PC-3 (cell line): Measurements from ENCODE around the gene BUD13. TPM values are rescaled to one million over a fixed set of nuclear protein-coding genes. Genes with fewer than 3 reads are reported as not detected.

Experiments used
- ATAC-seq: fragments of 200-7000 bp; cut with Tn5 transposase; 2 replicates; pipeline ENCODE4 v1.9.1; 2020; ENCODE audit warnings: mild to moderate bottlenecking, moderate library complexity
- BruUV-seq: library from RNA; stranded (reverse); fragments of 400-500 nt; replicated peaks from 2 replicates; lab custom pipeline; 2021; lab: Mats Ljungman, UMichigan
- CTCF ChIA-PET: fragments of 300-600 bp; sonication (Branson Sonifier 250); formaldehyde crosslinking; loops from one replicate; lab custom pipeline; 2022; ENCODE audit warnings: antibody characterized with exemption; lab: Charles Lee
- POLR2A ChIA-PET: fragments of 300-600 bp; sonication (Branson Sonifier 250); formaldehyde crosslinking; loops from one replicate; lab custom pipeline; 2022; ENCODE audit warnings: antibody characterized with exemption; ENCODE audit not compliant: unreplicated experiment; lab: Charles Lee
- DNase-seq: peaks from one replicate; pipeline ENCODE4 v3.0.0-alpha.2; 2015
- H2AFZ ChIP-seq: fragments of 300-600 bp; sonication (generic); 2 replicates; pipeline ENCODE4 v1.6.0; 2016; ENCODE audit warnings: antibody characterized with exemption, low read length
- H3F3A ChIP-seq: fragments of 300-600 bp; sonication (generic); one replicate; pipeline ENCODE4 v1.6.0; 2017; ENCODE audit warnings: antibody characterized with exemption, low read length, control low read depth, mild to moderate bottlenecking; ENCODE audit not compliant: unreplicated experiment
- H3K27ac ChIP-seq: fragments of 300-600 bp; sonication (generic); 2 replicates; pipeline ENCODE4 v1.5.1; 2016; ENCODE audit warnings: mild to moderate bottlenecking, low read length
- H3K27me3 ChIP-seq: fragments of 300-600 bp; sonication (generic); 2 replicates; pipeline ENCODE4 v1.6.1; 2016; ENCODE audit warnings: low read length, mixed read lengths
- H3K36me3 ChIP-seq: fragments of 300-600 bp; sonication (generic); 2 replicates; pipeline ENCODE4 v1.6.1; 2016; ENCODE audit warnings: low read depth, mixed run types, low read length, mixed read lengths
- H3K4me1 ChIP-seq: fragments of 300-600 bp; sonication (generic); 2 replicates; pipeline ENCODE4 v1.5.1; 2016; ENCODE audit warnings: low read length; ENCODE audit not compliant: insufficient read depth
- H3K4me2 ChIP-seq: fragments of 300-600 bp; sonication (generic); 2 replicates; pipeline ENCODE4 v1.6.0; 2016; ENCODE audit warnings: low read length
- H3K4me3 ChIP-seq: fragments of 300-600 bp; sonication (generic); 2 replicates; pipeline ENCODE4 v1.5.1; 2016; ENCODE audit warnings: mild to moderate bottlenecking, low read length, mixed read lengths
- H3K79me2 ChIP-seq: fragments of 300-600 bp; sonication (generic); 2 replicates; pipeline ENCODE4 v1.6.1; 2017; ENCODE audit warnings: low read length, mixed read lengths
- H3K9ac ChIP-seq: fragments of 300-600 bp; sonication (generic); 2 replicates; pipeline ENCODE4 v1.6.0; 2016; ENCODE audit warnings: mild to moderate bottlenecking, low read length
- H3K9me2 ChIP-seq: fragments of 300-600 bp; sonication (generic); replicated peaks from 2 replicates; pipeline ENCODE4 v1.6.1; 2016; ENCODE audit warnings: mixed run types, low read length, mixed read lengths
- H3K9me3 ChIP-seq: fragments of 300-600 bp; sonication (generic); 2 replicates; pipeline ENCODE4 v1.6.1; 2016; ENCODE audit warnings: low read length, mixed read lengths
- H4K20me1 ChIP-seq: fragments of 300-600 bp; sonication (generic); 2 replicates; pipeline ENCODE4 v1.6.1; 2016; ENCODE audit warnings: low read length, mixed read lengths
- EZH2 ChIP-seq: fragments of 300-600 bp; sonication (generic); IDR thresholded peaks from one replicate; pipeline ENCODE4 v1.6.1; 2017; ENCODE audit warnings: antibody characterized with exemption, mild to moderate bottlenecking, low read length; ENCODE audit not compliant: unreplicated experiment
- EZH2phosphoT487 ChIP-seq: fragments of 300-600 bp; sonication (generic); IDR thresholded peaks from 2 replicates; pipeline ENCODE4 v1.6.1; 2018; ENCODE audit warnings: mild to moderate bottlenecking, antibody characterized with exemption, low read length, borderline replicate concordance
- intact Hi-C: fragments of 100-400 bp; cut with micrococcal nuclease; formaldehyde crosslinking; loops from 2 replicates; pipeline ENCODE4 v1.9.0; 2023
- total RNA-seq: library from RNA; depleted of rRNA; stranded (reverse); fragments of >200 nt; gene quantifications from 2 replicates; pipeline ENCODE4 v1.2.3, GENCODE V29; 2014
- TF ChIP-seq, protein P1 (sequence below): fragments of 300-600 bp; sonication (generic); conservative IDR thresholded peaks from 2 replicates; pipeline ENCODE4 v1.5.1; 2017; ENCODE audit warnings: antibody characterized with exemption, low read depth, mild to moderate bottlenecking, low read length

BUD13 gene
- total RNA-seq, 1 experiment from 2014 or later = 28.9 TPM

DNA sequence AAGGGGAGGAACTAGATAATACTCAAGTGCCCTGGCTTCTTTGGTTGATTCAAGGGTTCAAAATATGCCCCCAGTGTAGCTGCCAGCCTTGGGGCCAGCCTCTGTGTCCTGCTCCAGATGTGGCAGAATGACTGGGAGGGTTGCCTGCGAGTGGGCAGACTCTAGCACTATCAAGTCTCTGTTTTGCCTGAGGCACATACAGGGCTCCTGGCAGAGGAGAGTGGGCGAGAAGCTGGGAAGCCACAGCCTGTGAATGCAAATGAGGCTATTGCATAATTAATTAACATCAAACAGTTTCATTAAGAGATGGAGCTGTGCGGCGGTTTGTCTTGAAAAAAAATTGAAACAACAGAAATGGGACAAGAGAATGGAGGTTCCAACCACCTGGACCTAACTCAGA lies 50.8 kb downstream of the BUD13 start:
- TF ChIP-seq EZH2phosphoT487 (no peak), EZH2 (no peak)
- TF ChIP-seq, protein P1, sequence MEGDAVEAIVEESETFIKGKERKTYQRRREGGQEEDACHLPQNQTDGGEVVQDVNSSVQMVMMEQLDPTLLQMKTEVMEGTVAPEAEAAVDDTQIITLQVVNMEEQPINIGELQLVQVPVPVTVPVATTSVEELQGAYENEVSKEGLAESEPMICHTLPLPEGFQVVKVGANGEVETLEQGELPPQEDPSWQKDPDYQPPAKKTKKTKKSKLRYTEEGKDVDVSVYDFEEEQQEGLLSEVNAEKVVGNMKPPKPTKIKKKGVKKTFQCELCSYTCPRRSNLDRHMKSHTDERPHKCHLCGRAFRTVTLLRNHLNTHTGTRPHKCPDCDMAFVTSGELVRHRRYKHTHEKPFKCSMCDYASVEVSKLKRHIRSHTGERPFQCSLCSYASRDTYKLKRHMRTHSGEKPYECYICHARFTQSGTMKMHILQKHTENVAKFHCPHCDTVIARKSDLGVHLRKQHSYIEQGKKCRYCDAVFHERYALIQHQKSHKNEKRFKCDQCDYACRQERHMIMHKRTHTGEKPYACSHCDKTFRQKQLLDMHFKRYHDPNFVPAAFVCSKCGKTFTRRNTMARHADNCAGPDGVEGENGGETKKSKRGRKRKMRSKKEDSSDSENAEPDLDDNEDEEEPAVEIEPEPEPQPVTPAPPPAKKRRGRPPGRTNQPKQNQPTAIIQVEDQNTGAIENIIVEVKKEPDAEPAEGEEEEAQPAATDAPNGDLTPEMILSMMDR = no peak

DNA sequence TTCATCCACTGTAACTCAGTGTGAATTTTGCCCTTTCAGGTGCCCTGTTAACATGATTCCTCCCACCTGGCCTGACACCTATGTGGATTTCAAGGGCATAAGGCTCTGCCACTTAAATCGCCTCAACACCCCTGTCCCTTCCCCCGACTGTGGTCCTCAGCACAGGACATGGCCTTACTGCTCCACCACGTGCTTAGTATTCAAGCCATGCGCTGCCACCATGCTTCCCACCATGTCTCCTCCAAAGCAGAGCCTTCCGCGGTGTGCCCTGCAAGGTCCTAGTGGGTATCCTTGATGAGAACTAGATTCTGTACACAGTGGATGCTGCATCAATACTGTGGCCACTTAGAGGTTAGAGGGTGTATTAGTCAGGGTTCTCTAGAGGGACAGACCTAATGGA lies 51.9 kb downstream of the BUD13 start:
- Histone ChIP-seq H3K4me1 (no peaks in the 10 kb centered on the region), H4K20me1 (no peaks in the 10 kb centered on the region), H3K4me2 (no peak overlapping the region), H2AFZ (no peak overlapping the region), H3K9me2 (no peaks in the 10 kb centered on the region), H3K27ac (no peak overlapping the region), H3F3A (no peaks in the 10 kb centered on the region), H3K4me3 (no peak overlapping the region), H3K9ac (no peak overlapping the region), H3K9me3 (no peaks in the 10 kb centered on the region), H3K27me3 (peaks cover 25% of the 10 kb centered on the region), H3K36me3 (no peaks in the 10 kb centered on the region), H3K79me2 (no peaks in the 10 kb centered on the region)
- intact Hi-C loops = no loop called here
- no TSS peak for BruUV-seq
- ATAC-seq (no peak), DNase-seq (no peak)
- TF ChIP-seq, protein P1 = no peak
- no peak for TF ChIP-seq EZH2
- ChIA-PET POLR2A (no interaction called here), CTCF (no interaction called here)

More for the DNA sequence above, 50.8 kb downstream of the BUD13 start:
- BruUV-seq = no TSS peak
- Histone ChIP-seq H3K79me2 (no peaks in the 10 kb centered on the region), H3K9me2 (no peaks in the 10 kb centered on the region), H3K27me3 (peaks cover 25% of the 10 kb centered on the region), H4K20me1 (no peaks in the 10 kb centered on the region), H3K36me3 (no peaks in the 10 kb centered on the region), H3K4me1 (no peaks in the 10 kb centered on the region), H3K27ac (no peak overlapping the region), H3F3A (no peaks in the 10 kb centered on the region), H3K9ac (no peak overlapping the region), H3K9me3 (no peaks in the 10 kb centered on the region), H3K4me3 (no peak overlapping the region), H3K4me2 (no peak overlapping the region), H2AFZ (no peak overlapping the region)
- POLR2A ChIA-PET = no interaction called here
- intact Hi-C loops = no loop called here
- DNase-seq = no peak
- no peak for ATAC-seq
- CTCF ChIA-PET = interaction anchor here (0.5 kb wide), 1 partner anchor 10 kb away, joined by 3 read pairs; no protein-coding TSS in a partner anchor

DNA sequence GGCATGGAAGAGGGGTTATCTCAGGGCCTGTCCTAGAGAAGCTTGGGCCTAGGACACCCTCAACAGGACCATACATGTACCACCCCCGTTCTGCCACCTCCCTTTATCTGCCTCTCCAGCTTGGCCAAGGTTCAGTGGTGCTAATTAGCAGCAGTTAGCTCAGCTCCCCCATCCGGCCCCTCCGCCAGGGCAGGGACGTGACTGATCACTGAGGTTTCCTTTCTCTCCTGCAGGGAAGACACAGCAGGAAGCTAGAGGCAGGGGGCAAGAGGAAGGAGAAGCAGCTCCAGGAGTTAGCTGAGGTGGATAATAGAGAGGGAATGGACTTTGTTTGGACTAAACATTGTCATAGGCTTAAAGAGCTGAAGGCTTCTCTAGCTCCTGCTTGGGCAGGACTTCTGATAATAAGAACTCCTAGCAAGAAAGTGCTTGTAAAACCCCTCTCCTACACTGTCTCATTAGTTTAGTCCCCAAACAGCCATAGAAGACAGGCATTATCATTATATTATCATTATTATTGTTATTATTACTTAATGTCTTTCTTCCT lies 53.8 kb downstream of the BUD13 start:
- H3K4me3 ChIP-seq = no peak overlapping the region
- H3K79me2 ChIP-seq = no peaks in the 10 kb centered on the region
- no peak overlapping the region for H2AFZ ChIP-seq
- ChIA-PET CTCF (no interaction called here), POLR2A (no interaction called here)
- intact Hi-C loops = no loop called here
- H3K9me2 ChIP-seq = no peaks in the 10 kb centered on the region
- H3K4me1 ChIP-seq = no peaks in the 10 kb centered on the region
- no peak overlapping the region for H3K27ac ChIP-seq
- no TSS peak for BruUV-seq
- ATAC-seq (no peak), DNase-seq (no peak)
- no peaks in the 10 kb centered on the region for H3K36me3 ChIP-seq
- no peaks in the 10 kb centered on the region for H3F3A ChIP-seq
- no peak overlapping the region for H3K4me2 ChIP-seq
- no peak overlapping the region for H3K9ac ChIP-seq
- H3K27me3 ChIP-seq = peaks cover 24% of the 10 kb centered on the region
- no peaks in the 10 kb centered on the region for H3K9me3 ChIP-seq
- TF ChIP-seq EZH2phosphoT487 (no peak), EZH2 (no peak)
- TF ChIP-seq, protein P1 = no peak
- no peaks in the 10 kb centered on the region for H4K20me1 ChIP-seq
